COR-L47 (cell line): Measurements from ENCODE around the gene SPECC1L.

Experiments used
- DNase-seq: peaks from one replicate; lab custom pipeline; 2025; lab: John Stamatoyannopoulos, UW

The SPECC1L gene

GRCh38 chr22:24359452-24360120, 89.0 kb downstream of the SPECC1L start:
- DNase-seq: no peak

DNA sequence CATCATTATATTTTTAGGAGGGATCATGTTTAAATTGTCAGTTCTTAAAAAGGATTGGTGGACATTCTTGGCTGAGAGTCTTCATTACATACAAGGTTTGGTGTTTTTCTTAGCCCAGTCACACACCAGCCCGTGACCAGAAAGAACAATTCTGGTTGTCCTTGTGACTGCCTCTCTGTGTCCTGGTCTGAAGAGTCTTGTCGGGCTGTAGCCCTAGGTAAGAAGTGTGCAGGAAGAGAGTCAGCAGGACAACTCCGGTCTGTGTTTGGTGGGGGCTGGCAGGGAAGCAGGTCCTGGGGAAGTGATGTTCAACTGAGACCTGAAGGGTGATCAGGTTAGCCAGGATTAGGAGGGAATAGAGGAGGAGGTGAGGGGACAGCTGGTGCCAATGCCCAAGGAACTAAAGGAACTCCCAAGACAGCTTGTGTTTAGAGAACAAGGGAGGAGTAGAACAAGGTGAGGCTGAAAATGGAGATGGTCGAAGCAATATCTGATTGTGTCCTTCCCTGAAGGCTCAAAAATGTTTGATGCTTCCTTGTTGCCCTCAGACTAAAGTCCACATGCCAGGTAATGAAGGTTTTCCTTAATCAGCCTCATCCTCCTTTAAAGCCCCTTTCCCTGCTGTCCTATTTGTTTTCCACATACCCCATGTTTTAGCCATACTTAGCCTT, 91.5 kb downstream of the SPECC1L start:
- DNase-seq: no peak

GRCh38 chr22:24363243-24363642, 92.6 kb downstream of the SPECC1L start:
- no peak for DNase-seq

DNA sequence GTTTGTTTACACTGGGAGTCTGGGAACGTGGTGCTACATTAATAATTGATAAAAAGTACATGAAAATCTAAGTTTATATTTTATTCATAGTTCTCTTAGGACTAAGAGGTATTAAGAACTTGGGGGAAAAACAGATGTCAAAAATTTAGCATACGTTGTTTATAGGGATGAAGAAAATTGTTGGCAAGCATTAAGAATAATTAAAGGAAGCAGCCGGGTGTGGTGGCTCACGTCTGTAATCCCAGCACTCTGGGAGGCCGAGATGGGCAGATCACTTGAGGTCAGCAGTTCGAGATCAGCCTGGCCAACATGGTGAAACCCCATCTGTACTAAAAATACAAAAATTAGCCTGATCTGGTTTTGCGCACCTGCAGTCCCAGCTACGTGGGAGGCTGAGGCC, 96.1 kb downstream of the SPECC1L start:
- DNase-seq: no peak

DNA sequence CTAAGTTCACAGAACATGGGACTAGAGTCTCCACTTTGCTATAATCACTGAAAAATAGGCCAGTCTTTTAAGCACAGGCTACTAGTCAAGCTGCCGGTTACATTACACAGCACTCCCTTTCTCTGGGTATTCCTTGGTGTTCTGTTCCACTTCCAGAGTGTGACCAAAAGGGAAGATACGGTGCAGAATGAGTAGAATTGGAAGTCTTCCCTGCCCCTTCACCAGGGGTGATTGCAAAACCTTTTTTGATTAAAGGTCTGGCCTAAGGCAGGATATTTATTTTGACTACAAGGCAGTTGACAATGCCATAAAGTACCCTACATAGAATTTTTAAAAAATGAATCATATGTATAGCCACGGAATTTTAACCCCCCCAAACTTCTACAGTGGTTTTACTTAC, 97.2 kb downstream of the SPECC1L start:
- DNase-seq: no peak

DNA sequence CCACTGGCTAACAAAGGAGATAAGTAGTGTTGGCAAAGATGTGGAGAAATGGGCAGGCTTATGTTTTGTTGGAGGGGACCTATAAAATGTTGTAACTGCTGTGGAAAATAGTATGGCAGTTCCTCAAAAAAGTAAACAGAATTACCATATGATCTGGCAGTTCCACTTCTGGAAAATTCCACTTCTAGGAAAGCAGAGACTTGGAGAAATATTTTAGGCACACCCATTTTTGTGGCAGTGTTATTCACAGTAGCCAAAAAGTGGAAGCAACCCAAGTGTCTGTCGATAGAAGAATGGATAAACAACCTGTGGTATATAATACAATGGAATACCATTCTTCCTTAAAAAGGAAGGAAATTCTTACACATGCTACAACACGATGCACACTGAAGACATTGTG, 99.8 kb downstream of the SPECC1L start:
- no peak for DNase-seq

DNA sequence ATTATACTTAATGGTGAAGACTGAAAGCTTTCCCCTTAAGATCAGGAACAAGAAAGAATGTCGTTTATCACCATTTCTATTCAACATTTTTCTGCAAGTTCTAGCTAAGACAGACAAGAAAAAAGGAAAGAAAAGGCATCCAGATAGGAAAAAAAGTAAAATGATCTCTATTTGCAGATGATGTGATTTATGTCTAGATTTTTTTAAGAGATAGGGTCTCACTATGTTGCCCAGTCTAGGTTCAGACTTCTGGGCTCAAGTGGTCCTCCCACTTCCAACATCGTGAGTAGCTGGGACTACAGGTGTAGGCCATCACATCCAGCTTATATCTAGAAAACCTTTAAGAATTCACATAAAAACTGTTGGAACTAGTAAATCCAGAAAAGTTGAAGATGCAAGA, 105.4 kb downstream of the SPECC1L start:
- no peak for DNase-seq

- DNase-seq: no peak
These were observed 106.0 kb downstream of the SPECC1L start for GRCh38 chr22:24376586-24376985.

DNA sequence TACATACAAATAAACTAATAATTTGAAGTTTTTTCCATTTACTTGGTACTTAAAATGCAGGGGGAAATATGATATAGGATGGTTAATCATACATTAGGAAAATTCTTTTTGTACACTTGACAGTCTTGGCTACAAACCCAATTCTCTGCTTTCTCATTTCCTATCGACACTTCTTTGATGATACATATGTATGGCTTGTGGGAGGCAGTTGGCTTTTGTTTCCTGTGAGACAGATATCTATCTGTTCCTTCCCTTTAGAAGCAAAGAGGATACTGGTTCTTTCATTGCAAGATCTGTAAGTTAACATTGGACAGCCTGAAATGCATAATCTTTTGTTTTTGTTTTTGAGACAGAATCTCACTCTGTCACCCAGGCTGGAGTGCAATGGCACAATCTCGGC, 108.9 kb downstream of the SPECC1L start:
- DNase-seq: no peak

DNA sequence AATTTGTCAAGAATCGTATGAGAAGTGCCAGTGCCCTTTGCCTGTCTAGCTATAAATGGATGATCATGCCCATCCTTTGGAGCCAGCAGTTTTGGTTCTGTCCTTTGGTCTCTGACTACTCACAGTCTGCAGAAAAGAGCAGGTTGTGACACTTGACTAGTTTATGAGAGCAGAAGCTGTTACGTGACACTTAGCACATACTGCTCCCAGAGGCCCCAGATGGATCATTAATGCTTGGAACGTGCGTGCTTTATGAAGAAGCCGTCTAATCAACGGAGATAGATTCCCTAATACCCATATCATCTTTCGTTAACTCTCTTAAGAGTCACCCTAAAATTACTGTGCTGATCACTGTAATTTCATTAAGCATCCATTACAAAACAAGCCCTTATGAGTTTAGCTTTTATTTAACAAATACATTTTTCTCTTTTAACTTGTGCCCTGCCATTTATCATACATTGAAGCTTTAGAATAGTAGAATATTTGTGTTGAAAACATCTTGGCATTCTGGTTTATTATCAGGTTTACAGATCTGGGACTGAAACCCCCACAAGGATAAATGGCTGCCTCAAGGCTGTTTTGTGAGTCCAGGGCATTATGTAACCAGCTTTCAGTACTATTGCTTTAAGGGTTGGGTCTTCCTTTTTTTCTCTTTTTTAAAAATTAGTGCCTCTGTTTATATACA, 109.7 kb downstream of the SPECC1L start:
- DNase-seq: no peak

DNA sequence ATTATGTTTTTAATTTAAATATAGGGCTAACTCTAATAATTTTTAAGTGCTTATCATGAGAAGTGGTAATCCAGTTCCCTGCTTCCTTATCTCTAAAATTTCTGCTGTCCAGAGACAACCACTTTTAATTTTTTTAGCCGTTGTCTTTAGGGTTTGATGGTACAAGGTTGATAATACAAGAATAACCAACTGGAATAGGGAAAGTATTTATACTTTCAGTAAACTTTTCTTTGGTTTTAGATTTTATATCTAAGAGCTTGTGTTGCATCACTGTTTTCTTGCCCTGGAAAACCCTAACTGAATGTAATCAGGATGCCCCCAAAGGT, 110.2 kb downstream of the SPECC1L start:
- DNase-seq: no peak

- no peak for DNase-seq
These were observed 112.4 kb downstream of the SPECC1L start for GRCh38 chr22:24383061-24383460.

GRCh38 chr22:24384131-24384530, 113.5 kb downstream of the SPECC1L start:
- DNase-seq: no peak

DNA sequence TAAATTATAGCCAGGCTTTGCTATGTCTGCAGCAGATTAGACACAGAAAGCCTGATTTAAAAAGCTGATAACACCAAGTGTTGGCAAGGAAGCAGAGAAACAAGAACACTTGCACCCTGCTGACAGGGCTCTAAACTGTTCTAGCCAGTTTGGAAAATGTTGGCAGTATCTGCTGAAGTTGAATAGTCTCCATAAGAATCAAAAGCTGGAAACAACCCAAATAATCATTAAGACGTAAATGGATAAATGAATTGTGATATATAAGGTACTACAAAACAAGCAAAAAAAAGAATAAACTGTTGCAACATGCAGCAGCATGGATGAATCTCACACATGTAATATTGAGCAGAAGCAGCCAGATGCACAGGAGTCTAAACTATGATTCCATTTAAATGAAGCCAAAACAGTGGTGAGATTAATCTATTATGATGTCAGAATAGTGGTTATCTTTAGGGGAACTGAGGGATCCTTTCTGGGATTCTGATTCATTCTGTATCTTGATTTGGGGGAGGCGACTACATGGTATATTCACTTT, 116.4 kb downstream of the SPECC1L start:
- no peak for DNase-seq

GRCh38 chr22:24389680-24390079, 119.0 kb downstream of the SPECC1L start:
- no peak for DNase-seq

- DNase-seq: no peak
These were observed 119.5 kb downstream of the SPECC1L start for GRCh38 chr22:24390156-24390555.

- no peak for DNase-seq
These were observed 119.9 kb downstream of the SPECC1L start for GRCh38 chr22:24390576-24390975.

GRCh38 chr22:24391836-24392217, 121.2 kb downstream of the SPECC1L start:
- DNase-seq: no peak

GRCh38 chr22:24392218-24392931, 121.7 kb downstream of the SPECC1L start:
- DNase-seq: peak; percentile 33

DNA sequence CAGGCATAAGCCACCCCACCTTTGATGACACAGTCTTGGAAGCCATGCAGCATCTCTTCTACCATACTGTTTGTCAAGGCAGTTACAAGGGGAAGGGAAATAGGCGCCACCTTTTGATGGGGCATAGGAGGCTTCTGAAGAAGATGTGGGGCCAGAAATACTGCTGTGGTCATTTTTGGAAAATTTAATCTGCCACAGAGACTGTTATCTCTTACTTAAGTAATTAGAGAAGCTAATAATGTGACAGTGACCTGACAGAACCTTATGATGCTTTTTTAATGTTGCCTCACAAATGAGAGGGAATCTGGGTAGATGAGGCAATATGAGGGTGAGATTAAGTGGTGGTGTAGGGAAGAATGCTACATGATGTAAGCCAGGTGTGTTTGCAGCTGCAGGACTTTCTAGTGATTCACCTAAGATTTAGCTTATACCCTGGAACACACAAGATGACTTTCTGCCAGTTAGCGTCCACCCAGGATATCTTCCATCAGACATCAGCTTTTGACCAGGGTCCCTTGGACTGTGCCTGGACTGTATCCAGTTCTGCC, 122.5 kb downstream of the SPECC1L start:
- DNase-seq: no peak

GRCh38 chr22:24393848-24394247, 123.2 kb downstream of the SPECC1L start:
- DNase-seq: no peak

GRCh38 chr22:24394254-24394653, 123.6 kb downstream of the SPECC1L start:
- no peak for DNase-seq
